ENCODE data around the gene LRRC39. TPM values are rescaled to one million over a fixed set of nuclear protein-coding genes. Genes with fewer than 3 reads are reported as not detected.

LRRC39 gene
- total RNA-seq, 2 donors from 2014 or later = 0.50 to 1.00 TPM

- H3K4me3 Mint-ChIP-seq = no peak overlapping the region
- no peaks in the 10 kb centered on the region for H3K27me3 Mint-ChIP-seq
- no peaks in the 10 kb centered on the region for H3K4me1 Mint-ChIP-seq (ENCODE audit: low read depth in 2 of 2)
- no peaks in the 10 kb centered on the region for H3K9me3 Mint-ChIP-seq
- no peak overlapping the region for H3K27ac Mint-ChIP-seq
- DNase-seq (ENCODE audit: low spot score) (no peak), ATAC-seq (no peak)
- no peaks in the 10 kb centered on the region for H3K36me3 Mint-ChIP-seq
These were observed 6.5 kb upstream of the LRRC39 start for GRCh38 chr1:100184536-100184935.

DNA sequence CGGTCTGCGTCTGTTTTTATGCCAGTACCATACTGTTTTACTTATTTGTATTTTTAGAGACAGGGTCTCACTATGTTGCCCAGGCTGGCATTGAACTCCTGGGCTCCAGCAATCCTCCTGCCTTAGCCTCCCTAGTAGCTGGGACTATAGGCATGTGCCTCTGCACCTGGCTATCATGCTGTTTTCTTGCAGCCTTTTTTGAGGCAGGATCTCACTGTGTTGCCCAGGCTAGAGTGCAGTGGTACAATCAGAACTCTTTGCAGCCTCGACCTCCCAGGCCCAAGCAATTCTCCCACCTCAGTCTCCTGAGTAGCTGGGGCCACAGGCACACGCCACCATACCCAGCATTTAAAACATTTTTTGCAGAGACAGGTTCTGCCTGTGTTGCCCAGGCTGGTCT lies 5.3 kb upstream of the LRRC39 start:
- Mint-ChIP-seq H3K4me3 (no peak overlapping the region), H3K9me3 (no peaks in the 10 kb centered on the region), H3K36me3 (no peaks in the 10 kb centered on the region), H3K4me1 (ENCODE audit: low read depth in 2 of 2) (no peaks in the 10 kb centered on the region), H3K27ac (no peak overlapping the region), H3K27me3 (no peaks in the 10 kb centered on the region)
- no peak for ATAC-seq
- no peak for DNase-seq (ENCODE audit: low spot score)

DNA sequence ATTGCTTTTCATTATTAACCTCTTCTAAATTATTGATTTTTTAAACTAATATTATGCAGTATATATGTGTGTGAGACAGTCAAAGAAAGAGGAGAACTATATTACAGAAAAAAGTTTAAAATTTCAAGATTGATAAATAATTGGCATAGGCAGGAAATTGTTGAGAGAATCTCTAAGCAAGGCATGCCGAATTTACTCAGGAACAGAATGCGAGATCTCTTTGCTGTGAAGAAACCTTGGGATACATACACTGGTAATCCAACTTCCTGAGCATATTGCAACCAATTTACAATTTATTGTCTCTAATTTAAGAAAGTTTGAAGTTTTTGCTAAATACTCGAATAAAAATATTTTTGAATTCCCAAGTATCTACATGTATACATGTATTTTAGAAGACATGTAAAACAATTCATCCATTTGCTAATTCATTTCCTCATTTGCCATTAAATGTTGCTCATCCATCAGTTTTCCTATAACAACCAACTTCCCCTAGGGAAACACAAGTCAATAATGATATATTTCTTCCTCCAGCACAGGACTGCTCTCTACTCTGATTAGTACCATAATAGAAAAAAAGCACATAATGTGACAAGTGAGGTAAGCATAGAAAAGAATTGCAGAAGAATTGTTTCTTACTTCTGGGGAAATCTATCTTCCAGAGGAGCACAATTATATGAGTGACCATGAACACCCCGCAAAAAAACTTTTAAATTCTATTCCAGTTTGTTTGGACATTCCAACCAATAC lies 588 bp downstream of the LRRC39 start:
- DNase-seq (ENCODE audit: low spot score) (no peak), ATAC-seq (no peak)
- H3K27ac Mint-ChIP-seq = no peak overlapping the region
- no peaks in the 10 kb centered on the region for H3K4me1 Mint-ChIP-seq (ENCODE audit: low read depth in 2 of 2)
- no peak overlapping the region for H3K4me3 Mint-ChIP-seq
- H3K36me3 Mint-ChIP-seq = no peaks in the 10 kb centered on the region
- no peaks in the 10 kb centered on the region for H3K27me3 Mint-ChIP-seq
- H3K9me3 Mint-ChIP-seq = no peaks in the 10 kb centered on the region

GRCh38 chr1:100168051-100168450 lies 10.0 kb downstream of the LRRC39 start:
- Mint-ChIP-seq H3K4me1 (ENCODE audit: low read depth in 2 of 2) (no peaks in the 10 kb centered on the region), H3K27me3 (peaks cover 0 to 2% of the 10 kb centered on the region in 2 donors), H3K4me3 (no peak overlapping the region), H3K27ac (no peak overlapping the region), H3K36me3 (no peaks in the 10 kb centered on the region), H3K9me3 (no peaks in the 10 kb centered on the region)
- DNase-seq (ENCODE audit: low spot score) (no peak), ATAC-seq (no peak)

DNA sequence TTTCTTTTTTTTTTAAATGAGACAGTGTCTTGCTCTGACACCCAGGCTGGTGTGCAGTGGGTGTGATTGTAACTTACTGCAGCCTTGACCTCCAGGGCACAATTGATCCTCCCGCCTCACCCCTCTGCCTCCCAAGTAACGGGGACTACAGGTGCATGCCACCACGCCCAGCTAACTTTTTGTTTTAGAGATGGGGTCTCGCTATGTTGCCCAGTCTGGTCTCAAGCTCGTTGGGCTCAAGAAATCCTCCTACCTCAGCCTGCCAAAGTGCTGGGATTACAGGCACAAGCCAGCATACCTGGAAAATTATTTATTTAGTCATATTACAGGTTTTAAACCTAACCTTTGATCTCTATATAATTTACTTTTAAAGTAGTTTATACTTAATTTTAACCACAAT lies 13.4 kb downstream of the LRRC39 start:
- H3K4me1 Mint-ChIP-seq (ENCODE audit: low read depth in 2 of 2) = no peaks in the 10 kb centered on the region
- no peak overlapping the region for H3K27ac Mint-ChIP-seq
- H3K27me3 Mint-ChIP-seq = peaks cover 0 to 2% of the 10 kb centered on the region in 2 donors
- no peaks in the 10 kb centered on the region for H3K36me3 Mint-ChIP-seq
- no peak for DNase-seq (ENCODE audit: low spot score)
- no peak for ATAC-seq
- H3K9me3 Mint-ChIP-seq = no peaks in the 10 kb centered on the region
- H3K4me3 Mint-ChIP-seq = no peak overlapping the region

GRCh38 chr1:100164216-100164615 lies 13.8 kb downstream of the LRRC39 start:
- Mint-ChIP-seq H3K4me1 (ENCODE audit: low read depth in 2 of 2) (no peaks in the 10 kb centered on the region), H3K27me3 (peaks cover 0 to 2% of the 10 kb centered on the region in 2 donors), H3K4me3 (no peak overlapping the region), H3K36me3 (no peaks in the 10 kb centered on the region), H3K27ac (no peak overlapping the region), H3K9me3 (no peaks in the 10 kb centered on the region)
- DNase-seq (ENCODE audit: low spot score) = no peak
- ATAC-seq = no peak

DNA sequence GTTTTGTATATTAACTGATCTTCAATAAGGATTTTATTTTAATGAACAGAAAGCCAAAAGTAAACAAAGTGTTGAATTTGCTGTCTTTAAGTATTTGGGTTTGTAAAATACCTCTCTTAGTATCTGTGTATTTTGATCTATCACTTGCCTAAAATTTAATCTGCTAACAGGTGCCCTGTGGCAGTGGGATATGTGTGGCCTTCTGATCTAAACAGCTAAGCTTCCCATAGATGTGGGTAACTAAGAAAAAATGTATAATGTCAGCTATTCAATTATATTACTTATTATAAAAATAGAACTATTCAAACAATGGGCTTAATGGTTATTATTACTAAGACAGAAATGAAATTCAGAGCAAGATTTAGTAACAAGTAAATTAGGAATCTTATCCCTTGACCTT lies 15.2 kb downstream of the LRRC39 start:
- no peaks in the 10 kb centered on the region for H3K36me3 Mint-ChIP-seq
- DNase-seq (ENCODE audit: low spot score) (no peak), ATAC-seq (no peak)
- no peaks in the 10 kb centered on the region for H3K9me3 Mint-ChIP-seq
- no peak overlapping the region for H3K27ac Mint-ChIP-seq
- H3K4me1 Mint-ChIP-seq (ENCODE audit: low read depth in 2 of 2) = no peaks in the 10 kb centered on the region
- H3K4me3 Mint-ChIP-seq = no peak overlapping the region
- no peaks in the 10 kb centered on the region for H3K27me3 Mint-ChIP-seq

- Mint-ChIP-seq H3K4me3 (no peak overlapping the region), H3K27me3 (no peaks in the 10 kb centered on the region), H3K27ac (peak overlapping the region in 1 of 2 donors; percentile 14), H3K36me3 (peaks cover 12% of the 10 kb centered on the region), H3K9me3 (no peaks in the 10 kb centered on the region), H3K4me1 (ENCODE audit: low read depth in 2 of 2) (peaks cover 6% of the 10 kb centered on the region in 2 donors)
- DNase-seq (ENCODE audit: low spot score) (no peak), ATAC-seq (no peak)
These were observed 25.8 kb downstream of the LRRC39 start for GRCh38 chr1:100152271-100152670.

GRCh38 chr1:100151679-100152078 lies 26.4 kb downstream of the LRRC39 start:
- H3K4me3 Mint-ChIP-seq = no peak overlapping the region
- peak overlapping the region in 1 of 2 donors; percentile 14 for H3K27ac Mint-ChIP-seq
- no peaks in the 10 kb centered on the region for H3K27me3 Mint-ChIP-seq
- H3K4me1 Mint-ChIP-seq (ENCODE audit: low read depth in 2 of 2) = peaks cover 6% of the 10 kb centered on the region in 2 donors
- peaks cover 12% of the 10 kb centered on the region for H3K36me3 Mint-ChIP-seq
- DNase-seq (ENCODE audit: low spot score) (no peak), ATAC-seq (no peak)
- H3K9me3 Mint-ChIP-seq = no peaks in the 10 kb centered on the region

- peaks cover 24% of the 10 kb centered on the region for H3K36me3 Mint-ChIP-seq
- no peaks in the 10 kb centered on the region for H3K27me3 Mint-ChIP-seq
These were observed 30.2 kb downstream of the LRRC39 start for GRCh38 chr1:100147875-100148274.

DNA sequence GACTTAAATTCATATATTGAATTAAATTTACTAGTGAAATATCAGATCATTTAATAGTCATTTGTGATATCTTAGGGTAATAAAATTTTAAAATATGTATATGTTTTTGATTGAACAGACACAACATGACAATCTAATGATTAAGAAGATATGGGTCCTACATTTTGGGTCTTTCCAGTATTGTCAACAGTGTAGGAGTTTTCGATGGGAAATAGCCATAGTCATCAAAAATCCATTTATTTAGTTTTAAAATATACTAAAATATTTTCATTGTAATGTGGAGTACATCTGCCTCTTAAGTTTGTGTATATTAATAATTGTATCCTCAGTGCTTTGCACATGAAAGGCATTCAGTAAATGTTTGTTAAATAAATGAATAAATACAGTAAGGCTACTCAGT lies 31.1 kb downstream of the LRRC39 start:
- ATAC-seq = no peak
- H3K4me3 Mint-ChIP-seq = no peak overlapping the region
- no peak for DNase-seq (ENCODE audit: low spot score)
- H3K36me3 Mint-ChIP-seq = peaks cover 32% of the 10 kb centered on the region
- H3K4me1 Mint-ChIP-seq (ENCODE audit: low read depth in 2 of 2) = peaks cover under 1 to 3% of the 10 kb centered on the region in 2 donors
- no peaks in the 10 kb centered on the region for H3K9me3 Mint-ChIP-seq
- H3K27me3 Mint-ChIP-seq = no peaks in the 10 kb centered on the region
- H3K27ac Mint-ChIP-seq = no peak overlapping the region

More at GRCh38 chr1:100147875-100148274, 30.2 kb downstream of the LRRC39 start:
- Mint-ChIP-seq H3K4me3 (no peak overlapping the region), H3K4me1 (ENCODE audit: low read depth in 2 of 2) (peaks cover 6 to 8% of the 10 kb centered on the region in 2 donors), H3K27ac (no peak overlapping the region), H3K9me3 (no peaks in the 10 kb centered on the region)
- ATAC-seq (no peak), DNase-seq (ENCODE audit: low spot score) (no peak)

DNA sequence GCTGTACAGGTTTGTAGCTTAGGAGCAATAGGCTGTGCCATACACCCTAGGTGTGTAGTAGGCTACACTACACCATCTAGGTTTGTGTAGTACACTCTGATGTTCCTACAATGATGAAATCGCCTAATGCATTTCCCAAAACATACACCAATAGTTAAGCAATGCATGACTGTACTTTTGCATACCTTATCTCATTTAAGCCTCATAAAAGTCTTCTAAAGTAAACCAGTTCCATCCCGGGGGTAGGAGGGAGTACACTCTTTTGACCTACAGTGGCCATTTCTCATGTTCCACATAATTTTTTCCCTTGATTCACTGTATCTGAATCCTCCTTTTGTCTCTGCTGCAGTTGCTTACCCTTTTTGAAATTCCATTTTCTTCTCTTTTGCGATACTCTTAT lies 32.9 kb downstream of the LRRC39 start:
- Mint-ChIP-seq H3K9me3 (no peaks in the 10 kb centered on the region), H3K27me3 (no peaks in the 10 kb centered on the region), H3K4me3 (no peak overlapping the region), H3K36me3 (peaks cover 33% of the 10 kb centered on the region), H3K27ac (no peak overlapping the region), H3K4me1 (ENCODE audit: low read depth in 2 of 2) (peaks cover 0 to 2% of the 10 kb centered on the region in 2 donors)
- no peak for DNase-seq (ENCODE audit: low spot score)
- ATAC-seq = no peak

GRCh38 chr1:100142343-100142742 lies 35.7 kb downstream of the LRRC39 start:
- no peak overlapping the region for H3K4me3 Mint-ChIP-seq
- H3K36me3 Mint-ChIP-seq = peaks cover 39% of the 10 kb centered on the region
- DNase-seq (ENCODE audit: low spot score) (no peak), ATAC-seq (no peak)
- no peaks in the 10 kb centered on the region for H3K9me3 Mint-ChIP-seq
- H3K4me1 Mint-ChIP-seq (ENCODE audit: low read depth in 2 of 2) = peaks cover 0 to 4% of the 10 kb centered on the region in 2 donors
- no peak overlapping the region for H3K27ac Mint-ChIP-seq
- no peaks in the 10 kb centered on the region for H3K27me3 Mint-ChIP-seq

DNA sequence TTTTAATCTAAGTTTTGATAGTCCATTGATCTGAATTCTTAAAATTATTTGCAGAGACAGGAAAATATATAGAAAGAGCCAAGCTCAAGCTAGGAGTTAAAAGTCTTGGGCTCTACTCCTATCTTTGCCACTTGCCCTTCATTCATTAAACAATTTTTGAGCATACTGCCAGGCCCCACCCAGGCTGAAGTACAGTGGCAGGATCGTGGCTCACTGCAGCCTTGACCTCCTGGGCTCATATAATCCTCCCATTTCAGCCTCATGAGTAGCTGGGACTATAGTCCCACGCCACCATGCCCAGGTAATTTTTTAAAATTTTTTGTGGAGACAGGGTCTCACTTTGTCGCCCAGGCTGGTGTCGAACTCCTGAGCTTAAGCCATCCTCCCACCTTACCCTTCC lies 36.9 kb downstream of the LRRC39 start:
- H3K27me3 Mint-ChIP-seq = no peaks in the 10 kb centered on the region
- no peak overlapping the region for H3K27ac Mint-ChIP-seq
- H3K36me3 Mint-ChIP-seq = peaks cover 39% of the 10 kb centered on the region
- no peaks in the 10 kb centered on the region for H3K9me3 Mint-ChIP-seq
- no peak overlapping the region for H3K4me3 Mint-ChIP-seq
- DNase-seq (ENCODE audit: low spot score) (no peak), ATAC-seq (no peak)
- H3K4me1 Mint-ChIP-seq (ENCODE audit: low read depth in 2 of 2) = peaks cover 0 to 4% of the 10 kb centered on the region in 2 donors

- peaks cover 25% of the 10 kb centered on the region for H3K36me3 Mint-ChIP-seq
- no peak for ATAC-seq
- H3K4me1 Mint-ChIP-seq (ENCODE audit: low read depth in 2 of 2) = peaks cover 15 to 19% of the 10 kb centered on the region in 2 donors
These were observed 40.5 kb downstream of the LRRC39 start for GRCh38 chr1:100137602-100138001.

More at GRCh38 chr1:100137602-100138001, 40.5 kb downstream of the LRRC39 start:
- Mint-ChIP-seq H3K4me3 (no peak overlapping the region), H3K27ac (no peak overlapping the region), H3K9me3 (no peaks in the 10 kb centered on the region), H3K27me3 (no peaks in the 10 kb centered on the region)
- DNase-seq (ENCODE audit: low spot score) = no peak

Data from natural killer cell treated with Interleukin-12 subunit alpha and Interleukin-12 subunit beta and Interleukin-15 and Interleukin-18, amount 100 ng/mL, for 72 hours (primary cell).